HG03521 (cell line): ENCODE data around the gene PRPSAP1.
"Not testable (repeated sequence)": the region's sequence is repeated elsewhere in the genome, so short reads cannot be mapped to it uniquely, and the experiment has no call there.

Source experiments
- ATAC-seq: cut with Tn5 transposase; IDR thresholded peaks from one replicate; pipeline ENCODE4 v1.9.1; 2021; ENCODE audit warnings: mild to moderate bottlenecking, moderate library complexity; ENCODE audit not compliant: unreplicated experiment

The PRPSAP1 gene

GRCh38 chr17:76360461-76360860 is 6.7 kb upstream of the PRPSAP1 start:
- no peak for ATAC-seq

DNA sequence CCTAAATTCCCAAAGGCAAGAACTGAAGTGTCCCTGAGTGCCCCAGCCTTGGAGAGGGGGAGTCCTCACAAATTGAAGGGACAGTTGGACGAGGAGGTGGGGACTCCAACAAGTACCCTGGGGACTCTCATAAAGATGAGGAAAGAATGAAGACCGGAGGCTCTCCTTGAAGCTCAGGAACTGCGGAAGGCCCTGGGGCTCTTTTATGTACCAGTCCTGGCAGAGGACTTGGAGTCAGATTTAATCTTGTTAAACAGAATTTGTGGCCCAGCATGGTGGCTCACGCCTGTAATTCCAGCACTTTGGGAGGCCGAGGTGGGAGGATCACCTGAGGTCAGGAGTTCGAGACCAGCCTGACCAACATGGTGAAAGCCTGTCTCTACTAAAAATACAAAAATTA is 6.1 kb upstream of the PRPSAP1 start:
- not testable (repeated sequence) for ATAC-seq

DNA sequence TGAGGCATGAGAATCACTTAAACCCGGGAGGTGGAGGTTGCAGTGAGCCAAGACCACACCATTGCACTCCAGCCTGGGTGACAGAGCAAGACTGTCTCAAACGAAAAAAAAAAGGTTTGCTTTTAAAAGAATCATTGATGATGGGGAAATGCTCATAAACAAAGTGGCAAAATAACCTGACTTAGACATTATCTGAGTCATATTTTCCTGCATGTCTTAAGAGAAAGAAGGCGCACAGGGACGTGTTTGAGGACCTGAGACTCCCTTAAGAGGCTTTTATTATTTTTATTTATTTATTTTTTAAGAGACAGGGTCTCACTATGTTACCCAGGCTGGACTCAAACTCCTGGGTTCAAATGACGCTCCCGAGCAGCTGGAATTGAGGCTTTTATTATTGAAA is 5.7 kb upstream of the PRPSAP1 start:
- no peak for ATAC-seq

DNA sequence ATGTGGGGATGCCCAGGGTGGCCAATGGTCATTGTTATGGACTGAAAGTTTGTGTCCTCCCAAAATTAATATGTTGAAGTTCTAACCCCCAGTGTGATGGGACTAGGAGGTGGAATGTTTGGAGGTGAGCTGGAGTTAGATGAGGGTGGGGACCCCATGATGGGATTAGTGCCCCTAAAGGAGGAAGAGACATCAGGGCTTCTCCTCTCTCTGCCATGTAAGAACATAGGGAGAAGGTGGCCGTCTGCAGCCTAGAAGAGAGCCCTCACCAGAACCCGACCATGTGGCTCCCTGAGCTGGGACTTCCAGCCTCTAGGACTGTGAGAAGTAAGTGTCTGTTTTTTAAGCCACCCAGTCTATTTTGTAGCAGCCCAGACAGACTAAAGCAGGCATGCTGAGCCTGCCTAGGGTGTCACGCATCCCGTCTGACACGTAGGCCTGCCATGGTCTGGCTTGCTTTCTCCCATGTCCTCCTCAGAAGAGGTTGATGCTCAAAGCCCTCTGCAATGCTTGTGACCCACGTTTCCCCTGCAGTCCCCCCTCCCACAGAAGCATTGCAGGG is 4.0 kb upstream of the PRPSAP1 start:
- no peak for ATAC-seq

DNA sequence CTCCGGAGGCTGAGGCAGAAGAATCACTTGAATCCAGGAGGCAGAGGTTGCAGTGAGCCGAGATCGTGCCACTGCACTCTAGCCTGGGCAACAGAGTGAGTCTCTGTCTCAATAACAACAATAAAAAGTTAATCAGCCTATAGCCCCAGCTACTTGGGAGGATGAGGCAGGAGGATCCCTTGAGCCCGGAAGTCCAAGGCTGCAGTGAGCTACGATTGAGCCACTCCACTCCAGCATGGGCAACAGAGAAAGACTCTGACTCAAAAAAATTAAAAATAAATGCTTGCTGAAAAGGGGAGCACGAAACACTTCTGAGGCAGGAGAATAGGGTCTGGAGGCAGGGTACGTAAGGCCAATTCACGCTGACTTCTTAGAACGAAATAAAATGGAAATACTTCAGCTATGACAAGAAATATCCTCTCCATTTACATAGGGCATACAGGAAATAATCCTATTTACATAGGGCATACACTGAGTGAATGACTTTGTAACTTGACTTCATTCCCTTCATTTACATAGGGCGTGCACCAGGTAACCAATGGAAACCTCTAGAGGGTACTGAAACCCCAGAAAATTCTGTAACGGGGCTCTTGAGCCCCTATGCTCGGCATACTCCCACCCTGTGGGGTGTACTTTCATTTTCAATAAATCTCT is 3.2 kb upstream of the PRPSAP1 start:
- no peak for ATAC-seq

- ATAC-seq: no peak
These were observed 1.1 kb upstream of the PRPSAP1 start for GRCh38 chr17:76354747-76355310.

GRCh38 chr17:76354317-76354729 is 607 bp upstream of the PRPSAP1 start:
- ATAC-seq: no peak

DNA sequence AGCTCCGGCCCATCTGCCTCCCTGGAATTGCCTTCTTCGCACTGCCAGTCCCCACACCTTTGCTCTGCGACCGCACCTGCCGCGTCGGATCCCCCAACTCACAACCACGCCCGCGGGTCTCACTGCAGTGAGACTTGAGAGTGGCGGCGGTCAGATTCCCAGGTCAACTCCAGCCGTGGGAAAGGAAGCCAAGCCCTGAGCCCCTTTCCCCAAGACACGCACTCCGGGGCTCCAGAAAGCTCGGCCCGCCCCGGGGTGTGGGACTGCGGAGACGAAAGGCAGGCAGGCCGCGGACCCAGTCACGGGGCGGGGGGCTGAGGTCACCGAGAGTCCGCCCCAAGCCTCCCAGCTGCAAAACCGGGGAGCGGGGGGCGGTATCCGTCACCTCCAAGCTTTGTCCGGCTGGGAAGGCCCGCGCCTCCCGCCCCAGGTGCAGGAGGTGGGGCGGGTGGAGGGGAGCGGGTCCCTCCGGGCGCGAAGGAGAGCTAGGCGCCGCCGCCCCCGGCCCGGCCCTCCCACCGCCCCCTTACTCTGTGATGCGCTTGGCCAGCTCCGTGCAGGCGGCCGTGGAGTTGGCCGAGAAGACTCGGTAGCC is 615 bp downstream of the PRPSAP1 start:
- ATAC-seq: peak; percentile 12

DNA sequence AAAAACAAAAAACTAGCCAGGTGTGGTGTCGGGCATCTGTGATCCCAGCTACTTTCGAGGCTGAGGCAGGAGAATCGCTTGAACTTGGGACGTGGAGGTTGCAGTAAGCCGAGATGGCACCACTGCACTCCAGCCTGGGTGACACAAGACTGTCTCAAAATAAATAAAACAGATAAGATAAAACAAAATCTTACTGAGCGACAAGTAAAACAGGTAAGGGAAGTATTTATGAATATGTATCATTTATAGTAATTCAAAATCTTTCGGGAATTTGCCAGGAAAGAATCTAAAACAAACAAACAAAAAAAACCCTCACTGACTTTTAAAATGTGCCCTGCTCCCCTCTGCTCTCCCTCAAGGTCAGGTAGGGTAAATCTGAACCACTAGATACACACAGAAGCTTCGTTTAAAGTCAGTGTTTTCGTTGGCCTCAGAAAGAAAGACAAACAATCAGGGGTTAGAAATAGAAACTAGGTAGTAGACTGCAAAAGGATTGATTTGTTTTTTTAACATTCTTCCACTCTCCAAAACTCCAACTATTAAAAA is 2.1 kb downstream of the PRPSAP1 start:
- no peak for ATAC-seq

- no peak for ATAC-seq
These were observed 3.3 kb downstream of the PRPSAP1 start for GRCh38 chr17:76350463-76350862.

GRCh38 chr17:76346936-76347335 is 6.8 kb downstream of the PRPSAP1 start:
- ATAC-seq: not testable (repeated sequence)

DNA sequence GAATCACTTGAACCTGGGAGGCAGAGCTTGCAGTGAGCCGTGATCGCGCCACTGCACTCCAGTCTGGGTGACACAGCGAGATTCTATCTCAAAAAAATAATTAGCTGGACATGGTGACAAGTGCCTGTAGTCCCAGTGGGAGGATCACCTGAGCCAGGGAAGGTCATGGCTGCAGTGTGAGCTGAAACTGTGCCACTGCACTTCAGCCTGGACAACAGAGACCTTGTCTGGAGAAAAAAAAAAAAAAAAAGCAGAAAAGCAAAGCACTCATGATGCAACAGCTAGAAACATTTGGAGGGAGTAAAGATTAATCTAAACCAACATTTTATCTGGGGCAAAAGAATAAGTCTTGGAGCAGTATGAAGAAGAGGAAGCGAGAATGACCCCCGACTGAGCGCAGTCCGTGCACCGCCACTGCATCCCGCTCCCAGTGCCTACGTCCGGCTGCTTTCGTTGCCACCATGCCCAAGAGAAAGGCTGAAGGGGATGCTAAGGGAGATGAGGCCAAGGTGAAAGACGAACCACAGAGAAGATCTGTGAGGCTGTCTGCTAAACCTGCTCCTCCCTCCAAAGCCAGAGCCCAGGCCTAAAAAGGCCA is 8.2 kb downstream of the PRPSAP1 start:
- ATAC-seq: no peak

DNA sequence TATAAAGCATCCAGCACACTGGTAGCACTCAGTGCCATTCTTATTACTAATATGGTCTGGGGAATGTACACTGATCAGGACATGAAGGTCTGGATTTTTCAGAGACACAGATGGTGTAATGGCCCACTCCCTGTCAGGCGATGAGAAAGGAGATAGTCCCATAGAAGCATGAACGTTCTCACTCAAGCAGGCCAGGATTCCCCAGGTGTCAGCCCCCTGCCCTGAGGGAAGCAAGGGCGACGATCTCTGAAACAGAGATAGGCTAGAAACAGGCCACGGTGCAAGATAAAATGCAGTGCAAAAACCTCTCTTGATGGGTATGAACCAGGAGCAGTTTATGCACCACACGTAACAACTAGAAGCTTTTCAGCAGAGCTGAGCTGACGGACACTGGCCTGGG is 10.6 kb downstream of the PRPSAP1 start:
- ATAC-seq: no peak

- no peak for ATAC-seq
These were observed 12.4 kb downstream of the PRPSAP1 start for GRCh38 chr17:76341301-76341700.

- ATAC-seq: no peak
These were observed 16.3 kb downstream of the PRPSAP1 start for GRCh38 chr17:76337413-76337777.

DNA sequence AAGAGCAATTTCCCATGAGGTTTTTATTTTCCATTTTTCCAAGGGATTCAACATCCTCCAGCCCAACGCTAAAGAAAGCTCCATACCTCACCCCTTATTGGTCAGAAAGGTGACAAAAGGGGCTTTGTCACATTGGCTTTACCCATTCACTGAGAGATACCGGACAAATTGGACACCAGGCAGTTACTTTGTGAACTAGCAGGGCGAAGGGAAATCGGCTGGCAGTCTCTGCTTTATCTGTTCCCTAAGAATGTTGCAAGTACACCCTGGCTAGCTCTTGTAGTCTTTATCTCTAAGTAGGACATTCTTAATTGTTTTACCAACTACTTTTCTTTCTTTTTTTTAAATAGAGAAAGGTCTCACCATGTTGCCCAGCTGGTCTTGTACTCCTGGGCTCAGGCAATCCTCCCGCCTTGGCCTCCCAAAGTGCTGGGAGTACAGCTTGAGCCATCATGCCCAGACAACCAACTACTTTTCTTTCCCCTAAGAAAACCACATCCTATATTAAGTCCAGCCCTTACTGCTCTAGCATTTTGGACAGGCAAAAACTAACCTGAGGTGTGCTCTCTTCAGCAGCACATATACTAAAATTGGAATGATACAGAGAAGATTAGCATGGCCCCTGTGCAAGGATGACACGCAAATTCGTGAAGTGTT is 16.8 kb downstream of the PRPSAP1 start:
- no peak for ATAC-seq

GRCh38 chr17:76335716-76336381 is 17.9 kb downstream of the PRPSAP1 start:
- ATAC-seq: no peak

DNA sequence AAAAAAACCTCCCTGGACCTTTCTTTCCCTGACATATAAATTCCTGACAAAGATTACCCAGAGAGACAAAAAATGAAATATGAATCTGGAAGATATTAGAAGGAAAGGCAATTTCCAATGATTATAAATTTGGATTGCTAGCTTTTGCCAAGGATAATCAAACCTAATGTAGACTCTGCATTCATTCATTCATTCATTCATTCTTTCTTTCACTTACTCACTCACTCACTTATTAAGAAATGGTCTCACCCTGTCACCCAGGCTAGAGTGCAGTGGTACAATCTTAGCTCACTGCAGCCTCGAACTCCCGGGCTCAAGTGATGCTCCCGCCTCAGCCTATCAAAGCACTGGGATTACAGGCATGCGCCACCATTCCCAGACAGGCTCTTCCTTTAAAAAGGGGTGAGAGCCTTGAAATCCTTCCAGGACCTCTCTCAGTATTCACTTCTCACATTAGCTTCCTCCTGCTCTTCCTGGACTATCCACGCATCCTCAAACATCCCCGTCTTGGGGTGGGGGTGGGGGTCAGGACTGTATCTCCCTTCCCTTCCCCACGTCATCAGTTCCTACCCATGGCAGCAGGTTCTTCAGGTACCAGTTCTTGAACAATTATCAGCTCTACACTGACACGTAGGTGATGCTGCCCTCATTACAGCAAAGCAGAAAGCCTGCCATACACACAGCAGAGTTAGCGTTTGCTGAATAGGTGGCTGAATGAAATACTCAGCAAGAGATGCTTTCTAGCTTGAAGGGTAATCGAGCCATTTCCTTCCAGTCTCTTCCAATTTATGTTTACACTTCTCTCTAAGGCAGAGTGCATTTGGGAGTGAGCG is 19.8 kb downstream of the PRPSAP1 start:
- ATAC-seq: no peak

GRCh38 chr17:76331083-76331482 is 22.6 kb downstream of the PRPSAP1 start:
- no peak for ATAC-seq

DNA sequence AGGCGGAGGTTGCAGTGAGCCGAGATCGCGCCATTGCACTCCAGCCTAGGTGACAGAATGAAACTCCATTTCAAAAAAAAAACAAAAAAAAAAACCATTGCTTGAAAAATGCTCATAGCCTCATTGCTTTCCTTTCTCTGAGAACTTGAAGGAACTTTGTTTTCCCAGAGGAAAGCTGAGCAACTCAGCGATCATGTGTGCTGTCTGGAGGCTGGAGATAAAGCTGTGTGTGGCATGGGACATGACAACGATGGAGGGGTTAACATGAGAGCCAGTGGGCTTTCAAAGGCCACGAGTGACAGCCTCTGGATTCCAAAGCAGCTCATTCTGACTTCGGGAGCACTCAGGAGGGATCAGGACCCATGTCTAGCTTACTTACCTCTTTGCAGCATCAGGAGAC is 24.1 kb downstream of the PRPSAP1 start:
- no peak for ATAC-seq
